ELF-1 (cell line): ENCODE measurements around the gene AFP.

Experiments
- DNase-seq: peaks from one replicate; pipeline ENCODE4 v3.0.0-alpha.2; 2016; ENCODE audit warnings: low read depth, low spot score

The AFP gene

DNA sequence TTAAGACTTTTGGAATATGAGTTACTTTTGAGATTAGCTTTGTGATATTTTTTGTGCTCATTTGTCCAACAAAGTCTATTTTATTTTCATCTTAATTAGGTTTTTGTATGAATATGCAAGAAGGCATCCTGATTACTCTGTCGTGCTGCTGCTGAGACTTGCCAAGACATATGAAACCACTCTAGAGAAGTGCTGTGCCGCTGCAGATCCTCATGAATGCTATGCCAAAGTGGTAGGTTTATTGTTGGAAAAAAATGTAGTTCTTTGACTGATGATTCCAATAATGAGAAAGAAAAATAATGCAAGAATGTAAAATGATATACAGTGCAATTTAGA is 21.1 kb upstream of the AFP start:
- DNase-seq: no peak

DNA sequence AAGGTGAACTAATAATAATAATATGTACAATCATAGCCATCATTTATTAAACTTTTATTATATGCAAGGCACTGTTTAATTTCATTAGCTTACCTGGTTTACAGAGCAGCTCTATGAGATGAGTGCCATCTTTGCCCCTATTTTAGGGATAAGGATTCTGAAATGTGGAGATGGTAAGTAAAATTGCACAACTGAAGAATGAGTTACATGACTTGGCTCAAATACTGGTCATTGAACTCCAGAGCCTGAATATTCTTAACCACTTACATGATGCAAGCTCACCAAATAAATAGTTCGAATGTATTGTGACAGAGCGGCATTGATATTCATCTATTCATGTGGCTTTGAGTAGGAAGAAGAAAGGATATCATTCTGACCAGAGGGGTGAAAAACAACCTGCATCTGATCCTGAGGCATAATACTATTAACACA is 20.2 kb upstream of the AFP start:
- no peak for DNase-seq

DNA sequence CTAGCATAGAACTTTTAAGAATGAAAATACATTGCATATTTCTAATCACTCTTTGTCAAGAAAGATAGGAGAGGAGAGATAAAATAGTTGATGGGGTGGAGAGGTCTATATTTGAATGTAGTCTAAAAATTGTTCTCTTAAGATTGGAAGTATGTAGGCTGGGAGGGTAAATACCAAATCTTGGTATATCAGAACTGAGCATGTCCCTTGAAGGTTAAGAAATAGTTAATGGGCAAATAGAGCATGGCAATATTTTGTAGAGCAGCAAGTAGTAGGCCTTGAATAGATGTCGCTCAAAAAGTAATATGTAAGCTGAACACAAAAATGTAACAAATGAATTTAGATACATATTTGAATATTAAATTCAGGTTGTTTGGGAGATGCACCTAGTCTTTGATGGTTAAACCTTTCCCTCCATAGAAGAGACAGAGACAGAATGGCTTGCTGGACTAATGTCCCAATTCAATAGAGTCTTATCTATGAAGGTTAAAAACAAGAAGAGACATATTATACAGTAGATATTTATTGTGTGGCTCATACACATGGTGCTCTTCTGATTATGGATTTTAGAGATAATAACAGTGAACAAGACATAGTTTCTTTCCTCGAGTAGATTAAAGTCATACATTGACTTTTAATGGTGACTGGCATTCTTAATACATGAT is 19.5 kb upstream of the AFP start:
- DNase-seq: no peak

DNA sequence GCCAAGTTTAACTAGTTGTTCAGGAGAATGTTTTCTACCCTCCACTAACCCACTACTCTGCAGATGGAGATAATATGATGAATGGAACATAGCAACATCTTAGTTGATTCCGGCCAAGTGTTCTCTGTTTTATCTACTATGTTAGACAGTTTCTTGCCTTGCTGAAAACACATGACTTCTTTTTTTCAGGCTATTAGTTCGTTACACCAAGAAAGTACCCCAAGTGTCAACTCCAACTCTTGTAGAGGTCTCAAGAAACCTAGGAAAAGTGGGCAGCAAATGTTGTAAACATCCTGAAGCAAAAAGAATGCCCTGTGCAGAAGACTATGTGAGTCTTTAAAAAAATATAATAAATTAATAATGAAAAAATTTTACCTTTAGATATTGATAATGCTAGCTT is 18.7 kb upstream of the AFP start:
- no peak for DNase-seq

DNA sequence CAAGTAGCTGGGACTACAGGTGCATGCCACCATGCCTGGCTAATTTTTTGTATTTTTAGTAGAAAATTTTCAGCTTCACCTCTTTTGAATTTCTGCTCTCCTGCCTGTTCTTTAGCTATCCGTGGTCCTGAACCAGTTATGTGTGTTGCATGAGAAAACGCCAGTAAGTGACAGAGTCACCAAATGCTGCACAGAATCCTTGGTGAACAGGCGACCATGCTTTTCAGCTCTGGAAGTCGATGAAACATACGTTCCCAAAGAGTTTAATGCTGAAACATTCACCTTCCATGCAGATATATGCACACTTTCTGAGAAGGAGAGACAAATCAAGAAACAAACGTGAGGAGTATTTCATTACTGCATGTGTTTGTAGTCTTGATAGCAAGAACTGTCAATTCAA is 18.0 kb upstream of the AFP start:
- peak; percentile 2 for DNase-seq

DNA sequence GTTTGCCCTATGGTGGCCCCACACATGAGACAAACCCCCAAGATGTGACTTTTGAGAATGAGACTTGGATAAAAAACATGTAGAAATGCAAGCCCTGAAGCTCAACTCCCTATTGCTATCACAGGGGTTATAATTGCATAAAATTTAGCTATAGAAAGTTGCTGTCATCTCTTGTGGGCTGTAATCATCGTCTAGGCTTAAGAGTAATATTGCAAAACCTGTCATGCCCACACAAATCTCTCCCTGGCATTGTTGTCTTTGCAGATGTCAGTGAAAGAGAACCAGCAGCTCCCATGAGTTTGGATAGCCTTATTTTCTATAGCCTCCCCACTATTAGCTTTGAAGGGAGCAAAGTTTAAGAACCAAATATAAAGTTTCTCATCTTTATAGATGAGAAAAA is 17.3 kb upstream of the AFP start:
- DNase-seq: no peak

DNA sequence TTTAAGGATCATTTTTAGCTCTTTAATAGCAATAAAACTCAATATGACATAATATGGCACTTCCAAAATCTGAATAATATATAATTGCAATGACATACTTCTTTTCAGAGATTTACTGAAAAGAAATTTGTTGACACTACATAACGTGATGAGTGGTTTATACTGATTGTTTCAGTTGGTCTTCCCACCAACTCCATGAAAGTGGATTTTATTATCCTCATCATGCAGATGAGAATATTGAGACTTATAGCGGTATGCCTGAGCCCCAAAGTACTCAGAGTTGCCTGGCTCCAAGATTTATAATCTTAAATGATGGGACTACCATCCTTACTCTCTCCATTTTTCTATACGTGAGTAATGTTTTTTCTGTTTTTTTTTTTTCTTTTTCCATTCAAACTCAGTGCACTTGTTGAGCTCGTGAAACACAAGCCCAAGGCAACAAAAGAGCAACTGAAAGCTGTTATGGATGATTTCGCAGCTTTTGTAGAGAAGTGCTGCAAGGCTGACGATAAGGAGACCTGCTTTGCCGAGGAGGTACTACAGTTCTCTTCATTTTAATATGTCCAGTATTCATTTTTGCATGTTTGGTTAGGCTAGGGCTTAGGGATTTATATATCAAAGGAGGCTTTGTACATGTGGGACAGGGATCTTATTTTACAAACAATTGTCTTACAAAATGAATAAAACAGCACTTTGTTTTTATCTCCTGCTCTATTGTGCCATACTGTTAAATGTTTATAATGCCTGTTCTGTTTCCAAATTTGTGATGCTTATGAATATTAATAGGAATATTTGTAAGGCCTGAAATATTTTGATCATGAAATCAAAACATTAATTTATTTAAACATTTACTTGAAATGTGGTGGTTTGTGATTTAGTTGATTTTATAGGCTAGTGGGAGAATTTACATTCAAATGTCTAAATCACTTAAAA is 16.6 kb upstream of the AFP start:
- no peak for DNase-seq

DNA sequence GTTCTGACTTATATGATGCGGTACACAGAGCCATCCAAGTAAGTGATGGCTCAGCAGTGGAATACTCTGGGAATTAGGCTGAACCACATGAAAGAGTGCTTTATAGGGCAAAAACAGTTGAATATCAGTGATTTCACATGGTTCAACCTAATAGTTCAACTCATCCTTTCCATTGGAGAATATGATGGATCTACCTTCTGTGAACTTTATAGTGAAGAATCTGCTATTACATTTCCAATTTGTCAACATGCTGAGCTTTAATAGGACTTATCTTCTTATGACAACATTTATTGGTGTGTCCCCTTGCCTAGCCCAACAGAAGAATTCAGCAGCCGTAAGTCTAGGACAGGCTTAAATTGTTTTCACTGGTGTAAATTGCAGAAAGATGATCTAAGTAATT is 15.4 kb upstream of the AFP start:
- DNase-seq: no peak

DNA sequence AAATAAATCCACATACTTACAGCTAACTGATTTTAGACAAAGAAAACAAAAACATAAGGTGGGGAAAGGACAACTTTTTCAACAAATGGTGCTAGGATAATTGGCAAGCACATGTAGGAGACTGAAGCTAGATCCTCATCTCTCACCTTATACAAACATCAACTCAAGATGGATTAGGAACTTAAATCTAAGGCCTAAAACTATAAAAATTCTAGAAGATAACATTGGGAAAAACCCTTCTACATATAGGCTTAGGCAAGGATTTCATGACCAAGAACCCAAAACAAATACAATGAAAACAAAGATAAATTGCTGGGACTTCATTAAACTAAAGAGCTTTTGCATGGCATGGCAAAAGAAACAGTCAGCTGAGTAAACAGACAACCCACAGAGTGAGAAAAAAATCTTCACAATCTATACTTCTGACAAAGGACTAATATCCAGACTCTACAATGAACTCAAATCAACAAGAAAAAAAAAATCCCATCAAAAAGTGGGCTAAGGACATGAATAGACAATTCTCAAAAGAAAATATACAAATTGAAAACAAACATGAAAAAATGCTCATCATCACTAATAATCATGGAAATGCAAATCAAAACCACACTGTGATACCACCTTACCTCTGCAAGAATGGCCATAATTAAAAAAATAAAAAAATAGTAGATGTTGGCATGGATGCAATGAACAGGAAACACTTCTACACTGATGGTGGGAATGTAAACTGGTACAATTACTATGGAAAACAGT is 14.1 kb upstream of the AFP start:
- DNase-seq: no peak

DNA sequence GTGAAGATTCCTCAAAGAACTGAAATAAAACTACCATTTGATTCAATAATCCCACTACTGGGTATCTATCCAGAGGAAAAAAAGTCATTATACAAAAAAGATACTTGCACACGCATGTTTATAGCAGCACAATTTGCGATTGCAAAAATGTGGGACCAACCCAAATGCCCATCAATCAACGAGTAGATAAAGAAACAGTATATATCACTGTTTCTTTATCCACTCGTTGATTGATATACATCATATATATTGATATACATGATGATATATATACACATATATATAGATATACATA is 13.6 kb upstream of the AFP start:
- DNase-seq: no peak

DNA sequence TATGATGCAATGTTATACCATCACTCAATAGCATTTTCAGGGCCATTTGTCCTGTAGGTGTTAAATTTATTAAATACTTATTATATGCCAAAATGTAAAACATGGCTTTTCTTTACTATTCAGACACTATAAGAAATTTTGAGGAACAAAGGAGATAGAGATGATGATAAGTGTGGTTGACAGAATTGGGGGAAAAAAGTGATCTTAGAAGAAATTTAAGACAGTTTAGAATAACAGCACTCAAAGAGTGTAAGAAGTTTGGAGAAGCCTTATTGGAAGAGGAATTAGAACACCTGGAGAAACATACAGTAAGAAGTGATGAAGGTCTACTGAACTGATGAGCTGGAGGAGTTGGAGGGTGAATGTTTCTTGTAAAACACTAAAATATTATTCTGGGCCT is 12.8 kb upstream of the AFP start:
- no peak for DNase-seq

DNA sequence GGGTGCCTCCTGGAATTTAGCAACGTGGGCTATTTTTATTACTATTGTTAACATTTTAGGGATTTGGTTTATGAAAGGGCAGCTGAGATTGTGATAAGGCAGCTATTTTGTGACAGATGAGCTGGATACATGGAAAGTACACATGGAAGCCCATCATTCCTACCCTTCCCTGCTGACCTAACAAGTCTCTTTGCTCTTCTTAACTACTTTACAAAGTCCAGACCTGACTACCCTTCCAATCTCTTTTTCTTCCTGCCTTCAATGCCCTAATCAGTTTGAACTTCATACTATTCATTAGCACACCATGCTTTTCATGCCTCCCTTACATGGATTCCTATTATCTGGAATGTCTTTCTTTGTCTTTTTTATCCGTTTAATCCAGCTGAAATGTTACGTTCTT is 9.4 kb upstream of the AFP start:
- DNase-seq: no peak

DNA sequence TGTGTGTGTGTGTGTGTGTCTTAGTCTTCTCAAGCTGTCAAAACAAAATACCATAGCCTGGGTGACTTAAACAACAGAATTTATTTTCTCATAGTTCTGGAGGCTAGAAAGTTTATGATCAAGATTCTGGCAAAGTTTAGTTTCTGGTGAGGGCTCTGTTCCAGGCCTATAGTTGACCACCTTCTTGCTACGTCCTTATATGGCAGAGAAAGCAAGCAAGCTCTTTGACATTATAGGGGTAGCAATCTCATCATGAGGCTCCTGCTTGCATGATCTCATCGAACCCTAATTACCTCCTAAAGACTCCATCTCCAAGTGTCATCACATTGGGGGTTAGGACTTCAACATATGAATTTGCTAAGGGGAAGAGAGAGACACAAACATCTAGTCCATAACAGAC is 6.9 kb upstream of the AFP start:
- DNase-seq: no peak

DNA sequence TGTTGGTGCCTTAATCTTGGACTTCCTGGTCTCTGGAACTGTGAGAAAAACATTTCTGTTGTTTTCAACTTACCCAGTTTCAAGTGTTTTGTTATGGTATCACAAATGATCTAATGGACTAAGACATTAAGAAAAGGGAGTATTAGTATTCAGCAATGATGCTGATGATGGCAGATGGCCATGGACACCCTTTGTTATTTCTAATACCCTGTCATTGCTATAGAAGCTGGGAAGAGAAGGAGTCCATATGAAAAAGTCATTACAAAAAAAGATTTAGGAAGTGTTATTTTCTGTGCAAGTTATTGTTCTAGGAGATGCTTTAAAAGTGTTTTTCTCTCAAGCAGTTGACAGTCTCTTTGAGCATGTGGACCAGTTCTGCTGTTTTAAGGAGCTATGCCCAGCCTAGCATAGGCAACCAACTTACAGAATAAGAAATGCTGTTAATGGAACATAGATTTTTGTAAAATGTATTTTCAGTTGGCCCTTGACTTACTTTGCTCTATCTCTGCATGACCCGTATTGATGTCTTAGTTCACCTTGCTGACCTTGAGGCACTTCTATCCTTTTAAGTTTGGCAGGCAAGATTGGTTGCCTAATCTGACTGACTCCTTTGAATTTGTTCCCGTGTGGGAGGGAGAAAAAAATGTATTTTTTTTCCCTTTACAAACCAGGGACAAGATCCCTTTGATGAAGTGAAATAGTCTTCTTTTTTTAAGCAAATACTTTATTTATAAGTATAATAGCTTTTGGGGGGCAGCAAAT is 6.0 kb upstream of the AFP start:
- no peak for DNase-seq

DNA sequence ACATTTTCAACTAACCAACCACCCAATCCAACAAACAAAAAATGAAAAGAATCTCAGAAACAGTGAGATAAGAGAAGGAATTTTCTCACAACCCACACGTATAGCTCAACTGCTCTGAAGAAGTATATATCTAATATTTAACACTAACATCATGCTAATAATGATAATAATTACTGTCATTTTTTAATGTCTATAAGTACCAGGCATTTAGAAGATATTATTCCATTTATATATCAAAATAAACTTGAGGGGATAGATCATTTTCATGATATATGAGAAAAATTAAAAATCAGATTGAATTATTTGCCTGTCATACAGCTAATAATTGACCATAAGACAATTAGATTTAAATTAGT is 4.2 kb upstream of the AFP start:
- no peak for DNase-seq

DNA sequence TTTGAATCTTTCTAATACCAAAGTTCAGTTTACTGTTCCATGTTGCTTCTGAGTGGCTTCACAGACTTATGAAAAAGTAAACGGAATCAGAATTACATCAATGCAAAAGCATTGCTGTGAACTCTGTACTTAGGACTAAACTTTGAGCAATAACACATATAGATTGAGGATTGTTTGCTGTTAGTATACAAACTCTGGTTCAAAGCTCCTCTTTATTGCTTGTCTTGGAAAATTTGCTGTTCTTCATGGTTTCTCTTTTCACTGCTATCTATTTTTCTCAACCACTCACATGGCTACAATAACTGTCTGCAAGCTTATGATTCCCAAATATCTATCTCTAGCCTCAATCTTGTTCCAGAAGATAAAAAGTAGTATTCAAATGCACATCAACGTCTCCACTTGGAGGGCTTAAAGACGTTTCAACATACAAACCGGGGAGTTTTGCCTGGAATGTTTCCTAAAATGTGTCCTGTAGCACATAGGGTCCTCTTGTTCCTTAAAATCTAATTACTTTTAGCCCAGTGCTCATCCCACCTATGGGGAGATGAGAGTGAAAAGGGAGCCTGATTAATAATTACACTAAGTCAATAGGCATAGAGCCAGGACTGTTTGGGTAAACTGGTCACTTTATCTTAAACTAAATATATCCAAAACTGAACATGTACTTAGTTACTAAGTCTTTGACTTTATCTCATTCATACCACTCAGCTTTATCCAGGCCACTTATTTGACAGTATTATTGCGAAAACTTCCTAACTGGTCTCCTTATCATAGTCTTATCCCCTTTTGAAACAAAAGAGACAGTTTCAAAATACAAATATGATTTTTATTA is 3.6 kb upstream of the AFP start:
- no peak for DNase-seq

DNA sequence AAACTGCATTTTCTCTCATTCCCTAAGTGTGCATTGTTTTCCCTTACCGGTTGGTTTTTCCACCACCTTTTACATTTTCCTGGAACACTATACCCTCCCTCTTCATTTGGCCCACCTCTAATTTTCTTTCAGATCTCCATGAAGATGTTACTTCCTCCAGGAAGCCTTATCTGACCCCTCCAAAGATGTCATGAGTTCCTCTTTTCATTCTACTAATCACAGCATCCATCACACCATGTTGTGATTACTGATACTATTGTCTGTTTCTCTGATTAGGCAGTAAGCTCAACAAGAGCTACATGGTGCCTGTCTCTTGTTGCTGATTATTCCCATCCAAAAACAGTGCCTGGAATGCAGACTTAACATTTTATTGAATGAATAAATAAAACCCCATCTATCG is 2.9 kb upstream of the AFP start:
- DNase-seq: no peak

DNA sequence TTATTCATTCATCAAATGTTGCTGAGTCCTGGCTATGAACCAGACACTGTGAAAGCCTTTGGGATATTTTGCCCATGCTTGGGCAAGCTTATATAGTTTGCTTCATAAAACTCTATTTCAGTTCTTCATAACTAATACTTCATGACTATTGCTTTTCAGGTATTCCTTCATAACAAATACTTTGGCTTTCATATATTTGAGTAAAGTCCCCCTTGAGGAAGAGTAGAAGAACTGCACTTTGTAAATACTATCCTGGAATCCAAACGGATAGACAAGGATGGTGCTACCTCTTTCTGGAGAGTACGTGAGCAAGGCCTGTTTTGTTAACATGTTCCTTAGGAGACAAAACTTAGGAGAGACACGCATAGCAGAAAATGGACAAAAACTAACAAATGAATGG is 1.7 kb upstream of the AFP start:
- DNase-seq: no peak

DNA sequence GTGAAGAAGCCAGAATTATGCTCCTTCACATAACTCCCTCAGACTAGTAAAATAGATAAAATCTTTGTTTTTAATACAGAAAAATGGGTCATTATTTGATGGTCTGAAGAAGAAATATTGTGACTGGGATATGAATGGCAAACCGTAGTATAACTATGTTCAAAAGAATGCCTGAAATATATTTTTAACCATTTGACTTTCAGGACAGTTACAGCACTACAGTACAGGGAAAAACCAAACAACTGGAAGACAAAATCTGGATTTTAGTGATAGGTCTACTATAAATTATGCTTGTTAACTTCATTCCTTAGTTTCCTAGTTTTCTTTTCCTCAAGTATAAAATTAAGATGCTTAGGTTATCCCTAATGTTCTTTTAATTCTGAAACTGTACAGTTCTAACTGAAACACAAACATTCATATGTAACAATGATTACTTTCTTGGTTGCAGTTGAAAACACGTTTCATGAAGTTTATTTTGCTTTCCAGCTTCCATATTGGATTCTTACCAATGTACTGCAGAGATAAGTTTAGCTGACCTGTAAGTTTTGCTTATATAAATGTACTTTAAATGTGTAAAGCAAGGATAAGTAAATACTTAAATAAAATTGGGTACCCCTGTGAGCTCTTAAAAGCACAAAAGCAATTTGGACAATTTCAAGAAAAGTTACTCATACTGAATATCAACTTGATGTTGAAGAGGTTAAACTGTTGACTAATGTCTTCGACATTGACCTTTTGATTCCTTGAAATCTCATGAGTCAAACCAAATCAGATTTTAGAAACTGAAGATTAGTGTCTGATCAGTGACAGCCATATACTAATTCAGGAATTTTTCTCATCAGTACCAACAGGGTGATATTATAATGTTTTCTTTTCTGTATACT is 895 bp downstream of the AFP start:
- no peak for DNase-seq

DNA sequence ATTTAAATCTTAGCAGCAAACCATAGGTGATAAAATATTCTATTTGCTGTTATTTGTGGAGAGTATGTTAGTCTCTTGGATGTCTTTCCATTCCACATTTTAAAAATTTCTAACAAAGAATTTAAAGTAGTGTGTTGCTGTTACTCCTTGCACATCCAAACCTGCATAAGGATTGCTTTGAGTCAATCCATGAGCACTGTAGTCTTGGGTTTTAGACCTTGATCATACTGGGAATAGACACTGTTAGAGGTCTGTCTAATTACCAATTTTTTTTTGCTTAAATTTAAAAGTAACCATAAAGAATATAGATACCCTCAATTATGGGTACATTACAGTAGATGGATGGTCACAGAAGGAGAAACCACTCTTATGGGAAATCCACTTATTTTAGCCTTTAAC is 1.5 kb downstream of the AFP start:
- DNase-seq: no peak
